ENCODE results near the gene COQ10A. TPM values are rescaled to one million over a fixed set of nuclear protein-coding genes. Genes with fewer than 3 reads are reported as not detected.
A peak's percentile ranks its signal among the peaks of the same experiment; 100 is the strongest.

The COQ10A gene
- total and polyA plus RNA-seq, 2 of the 13 experiments (the other 11 are each of a cell fraction or from before 2014, with no cell fraction given): 21.0 to 37.3 TPM

- no peak for TF ChIP-seq ZBTB10 (CRISPR knock-in tag; IDR thresholded peaks at IDR 0.05; ENCODE audit: borderline replicate concordance)
- TF ChIP-seq ETV6 (CRISPR knock-in tag; conservative IDR thresholded peaks at IDR 0.05): no peak
- no peak for TF ChIP-seq ZNF33A (CRISPR knock-in tag; IDR thresholded peaks at IDR 0.05; ENCODE audit: borderline replicate concordance)
- TF ChIP-seq ZUFSP (CRISPR knock-in tag; IDR thresholded peaks at IDR 0.05; ENCODE audit: borderline replicate concordance): no peak
- TF ChIP-seq ZNF501 (CRISPR knock-in tag; IDR thresholded peaks at IDR 0.05): peak; percentile 73; the same call in 1 of the 2 replicates
- peak; percentile 33; the same call in 1 of the 2 replicates for TF ChIP-seq PRMT3 (CRISPR knock-in tag; IDR thresholded peaks at IDR 0.05; ENCODE audit: borderline replicate concordance, low read depth)
- no peak for TF ChIP-seq ZNF513 (CRISPR knock-in tag; conservative IDR thresholded peaks at IDR 0.05)
- TF ChIP-seq DR1 (CRISPR knock-in tag; IDR thresholded peaks at IDR 0.05): 0 out of 2 replicates have a peak, but pooled peaks have one; percentile 57
- TF ChIP-seq ZNF761 (CRISPR knock-in tag; conservative IDR thresholded peaks at IDR 0.05): 0 out of 2 replicates have a peak, but pooled peaks have one; percentile 46
- TF ChIP-seq ZKSCAN8 (CRISPR knock-in tag; IDR thresholded peaks at IDR 0.05; ENCODE audit: borderline replicate concordance): no peak
- TF ChIP-seq MBNL3 (CRISPR knock-in tag; conservative IDR thresholded peaks at IDR 0.05): no peak
- TF ChIP-seq ZNF124 (CRISPR knock-in tag; IDR thresholded peaks at IDR 0.05): 0 out of 2 replicates have a peak, but pooled peaks have one; percentile 2
- TF ChIP-seq PHF8 (CRISPR knock-in tag; IDR thresholded peaks at IDR 0.05): peak; percentile 66
- TF ChIP-seq, protein P1, sequence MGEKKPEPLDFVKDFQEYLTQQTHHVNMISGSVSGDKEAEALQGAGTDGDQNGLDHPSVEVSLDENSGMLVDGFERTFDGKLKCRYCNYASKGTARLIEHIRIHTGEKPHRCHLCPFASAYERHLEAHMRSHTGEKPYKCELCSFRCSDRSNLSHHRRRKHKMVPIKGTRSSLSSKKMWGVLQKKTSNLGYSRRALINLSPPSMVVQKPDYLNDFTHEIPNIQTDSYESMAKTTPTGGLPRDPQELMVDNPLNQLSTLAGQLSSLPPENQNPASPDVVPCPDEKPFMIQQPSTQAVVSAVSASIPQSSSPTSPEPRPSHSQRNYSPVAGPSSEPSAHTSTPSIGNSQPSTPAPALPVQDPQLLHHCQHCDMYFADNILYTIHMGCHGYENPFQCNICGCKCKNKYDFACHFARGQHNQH (CRISPR knock-in tag; IDR thresholded peaks at IDR 0.05): peak; percentile 60
- no peak for TF ChIP-seq NFYB (CRISPR knock-in tag; IDR thresholded peaks at IDR 0.05)
- TF ChIP-seq, protein P2, sequence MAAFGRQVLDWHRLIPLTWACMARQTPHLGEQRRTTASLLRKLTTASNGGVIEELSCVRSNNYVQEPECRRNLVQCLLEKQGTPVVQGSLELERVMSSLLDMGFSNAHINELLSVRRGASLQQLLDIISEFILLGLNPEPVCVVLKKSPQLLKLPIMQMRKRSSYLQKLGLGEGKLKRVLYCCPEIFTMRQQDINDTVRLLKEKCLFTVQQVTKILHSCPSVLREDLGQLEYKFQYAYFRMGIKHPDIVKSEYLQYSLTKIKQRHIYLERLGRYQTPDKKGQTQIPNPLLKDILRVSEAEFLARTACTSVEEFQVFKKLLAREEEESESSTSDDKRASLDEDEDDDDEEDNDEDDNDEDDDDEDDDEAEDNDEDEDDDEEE (CRISPR knock-in tag; IDR thresholded peaks at IDR 0.05): no peak
- TF ChIP-seq ZNF224 (CRISPR knock-in tag; IDR thresholded peaks at IDR 0.05): no peak
- TF ChIP-seq, protein P3, sequence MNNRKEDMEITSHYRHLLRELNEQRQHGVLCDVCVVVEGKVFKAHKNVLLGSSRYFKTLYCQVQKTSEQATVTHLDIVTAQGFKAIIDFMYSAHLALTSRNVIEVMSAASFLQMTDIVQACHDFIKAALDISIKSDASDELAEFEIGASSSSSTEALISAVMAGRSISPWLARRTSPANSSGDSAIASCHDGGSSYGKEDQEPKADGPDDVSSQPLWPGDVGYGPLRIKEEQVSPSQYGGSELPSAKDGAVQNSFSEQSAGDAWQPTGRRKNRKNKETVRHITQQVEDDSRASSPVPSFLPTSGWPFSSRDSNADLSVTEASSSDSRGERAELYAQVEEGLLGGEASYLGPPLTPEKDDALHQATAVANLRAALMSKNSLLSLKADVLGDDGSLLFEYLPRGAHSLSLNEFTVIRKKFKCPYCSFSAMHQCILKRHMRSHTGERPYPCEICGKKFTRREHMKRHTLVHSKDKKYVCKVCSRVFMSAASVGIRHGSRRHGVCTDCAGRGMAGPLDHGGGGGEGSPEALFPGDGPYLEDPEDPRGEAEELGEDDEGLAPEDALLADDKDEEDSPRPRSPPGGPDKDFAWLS (CRISPR knock-in tag; IDR thresholded peaks at IDR 0.05; ENCODE audit: borderline replicate concordance): no peak
- no peak for TF ChIP-seq TBP (CRISPR knock-in tag; IDR thresholded peaks at IDR 0.05)
These were observed 36.1 kb upstream of the COQ10A start (continued) for GRCh38 chr12:56230432-56231183.

Measured in HepG2 (cell line).